Left renal pelvis (tissue), 4 donors: ENCODE data around the gene FMN1. TPM values are rescaled to one million over a fixed set of nuclear protein-coding genes. Genes with fewer than 3 reads are reported as not detected.

Source experiments
- DNase-seq, 4 donors: peaks; one replicate each; pipeline ENCODE4 v3.0.0-alpha.2; 2013; ENCODE audit warnings: low read depth in 4 of 4, low spot score in 3 of 4
- polyA plus RNA-seq, 4 donors: library from polyadenylated mRNA; unstranded; fragments of 120-200 nt; gene quantifications; one replicate each; pipeline ENCODE4 v1.2.1, GENCODE V29; 2013; ENCODE audit not compliant: insufficient read length in 4 of 4

Gene FMN1
- polyA plus RNA-seq, 4 donors = 1.5 to 20.2 (median 17.3) TPM

DNA sequence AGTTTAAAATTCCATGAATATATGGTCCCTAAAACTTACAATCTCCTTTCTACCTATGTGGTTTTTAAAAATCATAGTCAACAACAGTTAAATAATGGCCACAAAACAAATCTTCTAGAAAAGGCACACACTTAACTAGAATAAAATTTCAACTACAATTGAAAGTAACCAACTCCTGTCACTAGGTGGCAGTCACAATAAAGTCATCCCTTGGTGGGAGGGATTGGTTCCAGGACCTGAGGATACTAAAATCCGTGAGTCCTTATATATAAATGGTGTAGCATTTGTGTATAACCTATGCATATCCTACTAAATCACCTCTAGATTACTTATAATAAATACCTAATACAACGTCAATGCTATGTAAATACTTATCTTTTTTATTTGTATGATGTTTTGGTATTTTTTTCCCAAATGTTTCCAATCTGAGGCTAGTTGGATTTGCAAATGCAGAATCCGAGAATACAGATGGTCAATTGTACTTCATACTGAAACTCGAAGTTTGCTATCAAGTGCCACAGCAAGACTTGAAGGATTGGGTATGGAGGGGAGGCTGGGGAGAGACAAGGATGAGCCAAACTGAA, 172.6 kb downstream of the FMN1 start:
- DNase-seq = no peak

DNA sequence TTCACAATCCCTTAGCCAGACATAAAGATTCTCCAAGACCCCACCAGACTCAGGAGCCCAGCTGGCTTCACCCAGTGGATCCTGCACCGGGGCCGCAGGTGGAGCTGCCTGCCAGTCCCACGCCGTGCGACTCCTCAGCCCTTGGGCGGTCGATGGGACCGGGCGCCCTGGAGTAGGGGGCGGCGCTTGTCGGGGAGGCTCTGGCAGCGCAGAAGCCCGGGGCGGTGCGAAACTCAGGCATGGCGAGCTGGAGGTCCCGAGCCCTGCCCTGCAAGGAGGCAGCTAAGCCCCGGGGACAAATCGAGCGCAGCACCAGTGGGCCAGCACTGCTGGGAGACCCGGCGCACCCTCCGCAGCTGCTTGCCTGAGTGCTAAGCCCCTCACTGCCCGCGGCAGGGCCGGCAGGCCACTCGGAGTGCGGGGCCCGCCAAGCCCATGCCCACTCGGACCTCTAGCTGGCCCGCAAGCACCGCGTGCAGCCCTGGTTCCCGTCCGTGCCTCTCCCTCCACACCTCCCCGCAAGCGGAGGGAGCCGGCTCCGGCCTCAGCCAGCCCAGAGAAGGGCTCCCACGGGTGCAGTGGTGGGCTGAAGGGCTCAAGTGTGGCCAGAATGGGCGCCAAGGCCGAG, 175.0 kb downstream of the FMN1 start:
- no peak for DNase-seq

DNA sequence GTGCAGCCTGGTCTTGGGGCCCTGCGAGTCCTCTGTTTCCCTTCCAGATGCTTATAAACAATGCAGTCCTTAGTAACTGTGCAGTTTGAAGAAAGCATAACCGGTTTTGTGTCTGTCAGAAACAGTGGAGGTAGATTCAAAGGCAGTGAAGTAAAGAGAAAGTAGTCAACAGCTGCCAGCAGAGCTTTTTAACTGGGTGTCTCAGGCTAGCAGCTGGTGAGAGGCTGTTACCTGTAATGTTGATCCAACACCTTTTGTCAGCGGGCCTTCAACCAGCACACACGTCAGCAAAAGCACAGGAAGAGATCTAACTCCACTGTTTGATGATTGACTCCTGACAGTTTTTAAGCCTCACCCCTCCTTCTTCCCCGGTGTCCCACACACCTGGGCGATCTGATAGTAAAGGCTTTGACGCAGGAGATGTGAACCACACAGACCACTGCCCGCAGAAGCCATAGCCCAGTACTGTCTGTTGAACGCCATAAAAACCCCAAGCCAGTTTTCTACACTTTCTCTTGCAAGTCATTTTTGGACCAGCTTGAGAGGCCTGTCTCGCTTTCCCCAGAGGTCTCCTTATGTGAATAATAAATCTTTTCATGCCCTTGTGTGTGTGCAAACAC, 178.0 kb downstream of the FMN1 start:
- DNase-seq = no peak

DNA sequence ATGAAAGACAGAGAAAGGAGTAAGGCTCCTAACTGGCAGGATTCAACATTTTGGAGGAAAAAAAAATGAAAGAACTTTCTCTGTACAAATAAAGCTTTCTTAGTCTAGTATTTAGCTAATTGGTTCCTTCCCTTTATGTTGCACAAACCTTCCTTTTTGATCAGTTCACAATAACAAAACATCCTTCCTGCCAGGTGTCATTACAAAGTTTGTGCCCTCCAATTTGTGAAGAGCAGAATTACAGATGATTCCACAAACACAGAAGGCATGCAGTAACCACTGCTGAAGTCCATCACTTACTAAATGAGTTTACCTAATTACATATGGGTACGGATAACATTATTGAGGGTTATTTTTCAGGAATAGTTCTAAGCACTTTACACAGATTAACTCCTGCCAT, 179.9 kb downstream of the FMN1 start:
- no peak for DNase-seq

DNA sequence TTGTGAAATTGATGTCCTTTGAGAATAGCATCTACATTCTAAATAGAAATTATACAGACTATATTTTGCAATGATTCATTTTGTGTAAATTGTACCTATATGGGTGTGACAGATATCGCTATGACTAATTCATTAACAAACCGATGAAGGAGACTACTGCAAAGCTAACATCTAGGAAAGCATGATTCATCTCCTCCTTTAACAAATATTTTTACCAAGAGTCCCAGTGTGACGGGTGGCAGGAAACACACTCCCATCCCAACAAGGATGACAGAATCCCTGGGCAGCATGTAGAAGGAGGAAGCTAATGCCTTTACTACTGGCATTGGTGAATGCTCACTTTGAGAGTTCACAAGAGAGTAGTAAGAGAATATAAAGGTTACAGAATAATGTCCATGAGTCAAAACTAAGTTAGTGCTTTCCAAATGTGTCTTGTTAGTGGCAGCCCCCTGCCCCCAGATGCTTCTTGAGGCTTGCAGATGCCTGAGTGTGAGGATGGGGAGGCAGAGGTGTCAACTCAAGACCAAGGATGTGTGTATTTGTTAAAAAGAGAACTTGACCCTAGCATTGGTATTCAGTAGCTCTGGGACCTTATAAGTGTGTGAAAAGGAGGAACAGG, 180.6 kb downstream of the FMN1 start:
- DNase-seq = no peak

DNA sequence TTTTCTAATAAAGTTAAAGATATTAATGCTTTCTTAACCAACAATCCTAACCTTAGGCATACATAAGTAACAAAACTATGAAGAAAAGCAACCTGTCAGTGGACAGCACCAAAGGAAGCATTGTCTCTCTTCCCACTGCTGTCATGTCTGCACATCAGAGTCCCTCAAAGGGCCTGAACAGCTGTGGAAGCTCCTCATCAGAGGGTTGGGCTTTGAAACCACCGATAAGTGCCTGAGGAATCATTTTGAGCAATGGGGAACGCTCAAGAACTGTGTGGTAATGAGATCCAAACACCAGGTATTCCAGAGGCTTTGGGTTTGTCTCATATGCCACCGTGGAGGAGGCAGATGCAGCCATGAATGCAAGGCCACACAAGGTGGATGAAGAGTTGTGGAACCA, 182.5 kb downstream of the FMN1 start:
- no peak for DNase-seq

DNA sequence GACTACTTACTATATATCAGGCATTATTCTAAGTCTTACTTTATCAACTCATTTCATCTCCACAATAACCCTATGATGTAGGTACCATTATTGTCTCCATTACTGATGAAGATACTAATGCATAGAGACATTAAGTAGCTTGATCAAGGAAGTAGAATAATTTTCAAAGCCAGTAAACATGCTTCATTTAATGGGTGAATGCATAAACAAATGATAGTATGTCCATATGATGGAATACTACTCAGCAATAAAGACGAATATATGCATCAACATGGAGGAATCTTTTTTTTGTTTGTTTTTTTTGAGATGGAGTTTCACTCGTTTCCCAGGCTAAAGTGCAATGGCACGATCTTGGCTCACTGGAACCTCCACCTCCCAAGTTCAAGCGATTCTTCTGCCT, 184.9 kb downstream of the FMN1 start:
- no peak for DNase-seq

DNA sequence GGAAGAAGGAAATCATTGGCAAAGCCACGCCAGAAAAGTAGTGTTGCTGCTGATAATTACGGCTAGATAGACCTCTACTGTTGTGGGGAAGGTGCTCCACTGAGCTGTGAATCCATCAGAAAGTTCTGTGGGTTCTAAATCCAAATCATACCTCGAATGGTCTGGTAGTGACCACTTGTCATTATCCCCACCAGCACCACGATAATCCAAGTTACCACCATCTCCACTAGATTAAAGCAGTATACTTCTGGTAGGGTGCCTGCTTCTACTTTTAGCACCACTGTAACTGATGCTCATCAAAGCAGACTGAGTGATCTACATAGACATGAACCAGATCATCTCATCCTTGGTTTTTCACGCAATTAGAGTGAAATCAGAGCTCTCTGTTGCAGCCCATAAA, 185.5 kb downstream of the FMN1 start:
- no peak for DNase-seq

DNA sequence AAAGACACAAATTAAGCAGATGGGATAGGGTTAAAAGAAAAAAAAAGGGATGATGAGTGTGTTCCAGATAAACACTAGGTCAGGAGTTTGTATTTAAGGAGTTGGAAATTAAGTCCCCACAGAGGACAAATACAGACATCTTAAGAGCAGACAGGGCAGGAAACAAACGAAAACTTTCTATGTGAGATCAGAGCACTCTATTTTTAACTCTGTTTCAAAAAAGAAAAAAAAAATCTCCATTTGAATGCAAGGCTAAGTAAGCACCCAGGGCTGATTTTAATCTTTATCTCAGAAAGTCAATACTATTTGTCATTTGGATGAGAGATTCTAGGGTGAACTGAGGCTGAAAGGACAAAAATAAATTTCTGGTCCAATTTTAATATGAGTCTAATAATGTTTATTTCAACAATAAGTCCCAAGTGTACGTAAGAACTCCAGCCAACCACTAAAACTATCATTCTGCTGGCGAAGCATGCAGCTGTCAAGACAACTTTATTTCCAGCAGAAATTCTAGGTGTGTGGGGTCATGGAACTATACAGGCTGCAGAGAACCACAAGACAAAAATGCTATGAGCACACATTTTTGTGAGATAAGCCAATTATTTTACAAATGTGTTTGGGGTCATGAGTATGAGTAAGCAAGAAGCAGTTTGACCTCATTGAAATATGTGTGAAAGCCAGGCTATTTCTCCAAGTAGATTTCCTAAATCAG, 186.1 kb downstream of the FMN1 start:
- no peak for DNase-seq

DNA sequence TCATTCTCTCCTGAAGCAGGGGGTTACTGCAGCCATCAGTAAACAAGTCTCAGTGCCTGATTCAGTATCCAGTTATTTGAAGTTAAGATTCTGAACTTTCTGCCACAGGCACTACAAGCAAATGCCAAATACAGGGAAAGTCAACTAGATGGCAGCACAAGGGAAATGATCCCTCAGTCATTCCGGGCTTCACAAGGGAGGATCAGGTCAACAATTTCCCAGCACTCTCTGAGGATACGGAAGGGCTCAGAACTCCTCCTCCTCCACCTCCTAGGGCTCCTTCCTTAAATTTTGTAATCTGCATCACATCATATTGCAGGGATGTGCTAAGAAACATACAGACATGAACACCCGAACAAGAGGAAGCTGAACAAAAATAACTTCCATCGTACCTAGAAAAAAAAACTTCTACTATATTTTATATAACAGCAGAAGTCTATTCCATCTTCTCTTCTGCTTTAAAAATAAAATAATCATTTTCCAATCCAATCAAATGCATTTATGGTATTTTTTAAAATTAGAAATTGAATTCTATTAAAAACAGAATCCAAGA, 187.1 kb downstream of the FMN1 start:
- no peak for DNase-seq

DNA sequence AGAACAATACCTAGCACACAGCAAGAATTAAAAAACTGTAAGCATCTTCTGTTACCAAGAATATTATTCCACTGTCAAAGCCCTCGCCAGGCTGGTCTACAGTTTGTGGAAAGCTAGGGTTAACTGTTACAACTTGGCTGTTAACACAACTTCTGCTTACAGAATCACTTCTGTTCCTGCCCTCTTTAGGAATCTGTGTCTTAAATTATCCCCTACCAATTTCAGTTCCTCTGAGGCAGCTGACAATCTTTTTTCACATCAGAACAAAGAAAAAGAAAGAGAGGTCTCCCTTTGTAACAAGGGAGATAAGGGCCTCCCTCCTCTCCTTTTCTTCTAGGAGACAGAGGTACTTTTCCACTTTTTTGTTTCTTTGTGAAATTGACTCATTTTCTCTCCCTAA, 188.9 kb downstream of the FMN1 start:
- no peak for DNase-seq

DNA sequence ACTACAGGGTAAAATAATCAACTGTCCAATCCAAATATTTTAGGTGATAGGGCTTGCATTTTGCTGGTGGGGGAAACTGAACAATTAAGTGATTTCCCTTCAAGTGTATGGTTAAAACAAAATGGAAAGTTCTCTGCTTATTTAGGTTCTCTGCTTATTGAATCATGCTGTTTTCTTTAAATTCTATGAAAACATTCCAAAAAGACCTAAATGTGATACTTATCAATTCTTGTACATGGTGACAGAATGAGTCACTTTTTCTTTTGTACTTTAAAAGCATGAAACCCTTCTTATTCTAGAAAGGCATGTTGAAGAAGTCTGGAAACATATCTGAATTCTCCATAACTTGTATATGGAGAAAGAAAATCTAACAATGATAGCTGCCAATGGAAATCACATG, 192.6 kb downstream of the FMN1 start:
- DNase-seq = no peak

DNA sequence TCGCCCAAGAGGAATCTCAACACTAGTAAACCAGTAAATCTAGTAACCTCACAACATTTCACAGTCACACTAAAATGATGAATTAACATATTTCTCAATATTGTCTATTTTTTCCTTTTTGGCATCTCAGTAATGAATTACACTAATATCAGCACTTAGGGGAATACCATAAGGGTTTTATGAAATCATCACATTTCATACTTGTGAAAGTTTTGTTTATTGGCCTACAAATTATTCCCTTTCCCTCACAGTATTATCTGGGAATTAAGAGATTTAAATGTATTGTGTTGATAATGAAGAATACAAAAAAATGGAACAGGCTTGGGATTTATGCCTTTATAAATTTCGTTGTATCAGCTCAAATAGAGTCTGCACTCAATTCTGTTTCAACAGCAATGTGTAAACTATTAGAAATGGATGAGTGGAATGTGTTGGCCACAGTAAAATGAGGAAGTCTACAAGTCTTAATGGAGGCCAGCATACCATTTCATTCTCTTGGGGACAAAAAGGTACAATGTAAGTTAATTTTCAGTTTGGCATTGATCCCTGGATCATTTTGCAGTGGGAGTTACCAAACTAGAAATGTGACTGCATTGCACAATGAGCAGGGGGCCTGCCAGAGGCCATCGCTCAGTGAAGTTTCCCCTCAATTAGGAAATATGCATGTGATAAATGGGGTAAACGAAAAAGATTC, 195.4 kb downstream of the FMN1 start:
- DNase-seq = no peak

DNA sequence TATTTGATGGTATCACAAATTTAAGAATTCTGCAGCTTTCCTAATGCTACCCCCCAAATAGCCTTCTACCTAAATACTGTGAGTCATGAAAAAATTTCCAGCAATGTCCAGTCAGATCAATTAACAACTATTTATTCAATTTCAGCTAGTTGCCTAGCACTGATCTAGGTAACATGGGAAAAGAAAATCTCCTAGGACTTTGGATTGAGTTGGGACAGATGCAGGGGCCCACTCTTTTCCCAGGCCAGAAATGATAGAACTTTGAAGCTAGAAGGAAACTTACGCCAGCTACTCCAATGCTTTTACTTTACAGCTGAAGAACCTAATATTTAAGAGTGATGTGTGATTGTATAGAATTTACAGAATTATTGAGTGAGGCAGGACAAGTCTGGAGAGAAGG, 196.3 kb downstream of the FMN1 start:
- no peak for DNase-seq

DNA sequence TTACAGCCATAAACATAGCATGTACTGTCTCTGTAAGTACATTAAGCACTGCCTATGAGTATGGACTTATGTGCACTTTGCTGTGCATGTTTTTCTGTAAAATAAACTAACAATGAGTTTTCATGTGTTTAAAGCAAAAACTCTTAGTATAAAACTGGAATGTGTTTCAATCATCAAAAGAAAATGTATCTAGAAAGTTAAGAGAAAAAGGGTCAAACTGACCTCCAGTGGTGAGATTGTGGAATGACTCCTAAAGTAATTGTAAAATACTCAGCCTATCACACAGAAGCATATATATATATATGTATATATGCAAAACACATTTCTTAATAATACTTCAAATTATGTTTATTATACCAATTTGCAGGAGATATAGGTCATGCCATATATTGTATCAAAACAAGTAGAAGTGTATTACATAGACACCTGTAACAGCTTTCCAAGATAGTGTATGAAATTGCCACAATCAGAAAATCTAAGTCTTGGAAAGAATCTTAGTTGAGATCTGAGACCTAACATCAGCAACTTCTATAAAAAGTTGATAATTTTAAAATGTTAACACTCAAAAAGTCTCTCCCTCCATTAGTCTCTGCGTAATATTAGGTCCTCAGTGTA, 199.6 kb downstream of the FMN1 start:
- DNase-seq = no peak

DNA sequence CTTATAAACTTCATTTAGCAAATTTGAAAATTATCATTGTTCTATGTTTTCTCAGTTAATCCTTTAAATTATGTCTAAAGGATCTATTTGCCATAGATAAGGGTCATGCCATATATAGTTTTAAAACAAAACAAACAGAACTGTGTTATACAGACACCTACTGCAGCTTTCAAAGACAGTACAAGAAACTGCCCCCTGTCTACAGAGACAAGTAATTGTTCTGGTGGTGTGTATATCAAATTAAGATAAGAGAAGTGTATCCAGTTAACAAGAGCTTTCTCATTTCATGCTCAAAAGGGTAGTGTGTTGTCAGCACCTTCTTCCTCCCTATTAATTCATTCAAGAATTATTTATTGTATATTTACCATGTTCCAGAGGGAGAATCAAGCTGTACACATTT, 201.2 kb downstream of the FMN1 start:
- no peak for DNase-seq

DNA sequence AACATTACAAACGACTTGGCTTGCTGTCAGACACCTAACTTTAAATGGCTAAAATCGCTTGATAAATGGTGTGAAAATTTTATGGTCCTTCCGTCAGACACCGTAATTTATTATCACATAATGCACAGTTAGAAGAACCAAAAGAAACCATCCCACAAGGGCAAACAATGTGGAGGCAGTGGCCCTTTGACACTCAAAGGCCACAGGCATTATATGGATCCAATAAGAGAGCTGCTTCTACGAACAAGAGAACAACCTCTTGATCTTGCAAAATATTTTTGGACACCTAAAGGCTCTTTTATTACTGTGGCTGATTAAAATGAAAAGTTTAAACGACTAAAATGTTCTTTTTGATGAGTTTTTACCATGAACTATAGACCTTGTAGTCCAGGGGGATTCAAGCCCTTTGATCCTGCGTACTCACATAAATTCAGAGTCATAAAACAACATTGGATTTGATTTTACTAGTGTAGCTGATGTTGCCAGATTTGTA, 202.8 kb downstream of the FMN1 start:
- peak; percentile 31 to 60 (median 46) for DNase-seq

DNA sequence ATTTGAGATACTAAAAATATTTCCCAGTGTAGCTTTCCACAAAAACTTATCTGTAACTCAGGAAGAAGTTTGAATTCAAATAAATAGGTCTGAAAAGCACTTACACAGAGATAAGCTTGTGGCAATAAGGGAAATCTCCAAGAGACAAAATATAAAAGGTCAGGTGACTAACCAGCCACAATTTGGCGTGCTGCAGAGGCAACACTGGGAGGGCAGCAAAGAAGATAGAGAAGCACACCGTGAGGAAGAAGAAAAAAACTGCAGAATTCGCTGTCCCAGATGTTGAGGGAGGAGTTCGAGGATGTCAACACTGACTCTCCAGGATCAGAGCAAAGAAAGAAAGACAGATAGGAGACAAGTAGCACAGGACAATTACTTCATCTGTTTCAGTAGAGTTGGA, 204.4 kb downstream of the FMN1 start:
- no peak for DNase-seq

DNA sequence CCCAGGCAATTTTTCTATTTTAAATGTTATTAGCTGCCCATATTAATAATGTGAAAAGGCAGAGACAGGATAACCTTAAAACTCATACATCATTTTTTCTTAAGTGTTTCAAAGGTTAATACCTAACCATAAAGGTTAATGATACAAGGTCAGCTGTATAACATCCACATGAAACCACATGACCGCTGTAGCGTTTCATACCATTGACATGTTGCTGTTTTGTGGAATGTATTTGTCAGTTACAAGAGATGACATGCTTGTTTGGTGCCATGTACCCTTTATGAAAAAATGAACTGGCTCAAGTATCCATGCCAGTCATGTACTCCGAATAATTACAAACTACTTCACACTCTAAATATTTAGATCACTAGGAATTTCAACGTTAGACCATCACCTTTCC, 207.4 kb downstream of the FMN1 start:
- no peak for DNase-seq

DNA sequence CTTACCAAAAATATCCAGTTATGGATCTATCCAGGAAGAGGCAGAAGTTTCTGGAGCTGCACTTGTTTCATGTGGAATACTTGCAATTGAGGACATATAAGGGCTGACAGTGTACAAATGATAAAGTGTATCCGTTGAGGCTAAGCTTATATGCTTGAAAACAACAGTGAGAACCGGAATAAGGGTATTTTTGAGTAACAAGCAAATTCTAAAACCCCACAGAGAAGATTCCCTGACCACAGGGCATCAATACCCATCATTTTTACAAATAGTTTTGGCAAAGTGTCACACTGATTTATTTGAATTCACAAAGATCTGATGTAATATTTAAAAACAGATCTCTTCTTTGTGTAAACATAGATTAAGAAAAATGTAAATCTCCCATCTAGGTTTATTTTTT, 208.4 kb downstream of the FMN1 start:
- DNase-seq = no peak
